Peyer's patch (tissue), 4 donors: Measurements from ENCODE around the gene DCHS2.

Experiments
- POLR2A ChIP-seq, 2 donors: fragments of 450-650 bp; IDR thresholded peaks; one replicate each; pipeline ENCODE4 v1.5.1; 2017; ENCODE audit warnings: antibody characterized with exemption in 2 of 2, mild to moderate bottlenecking in 2 of 2, moderate library complexity in 2 of 2
- TF ChIP-seq, protein P1 (sequence below), 6 experiments: fragments of 450-650 bp in 4 of 6; fragments of 200-600 bp in 2 of 6; sonication (generic) in 1 of 6; IDR thresholded peaks; one replicate each; pipeline ENCODE4 v1.5.1; 2017 to 2019; ENCODE audit warnings: antibody characterized with exemption in 6 of 6, mild to moderate bottlenecking in 3 of 6, moderate library complexity in 1 of 6

DNA sequence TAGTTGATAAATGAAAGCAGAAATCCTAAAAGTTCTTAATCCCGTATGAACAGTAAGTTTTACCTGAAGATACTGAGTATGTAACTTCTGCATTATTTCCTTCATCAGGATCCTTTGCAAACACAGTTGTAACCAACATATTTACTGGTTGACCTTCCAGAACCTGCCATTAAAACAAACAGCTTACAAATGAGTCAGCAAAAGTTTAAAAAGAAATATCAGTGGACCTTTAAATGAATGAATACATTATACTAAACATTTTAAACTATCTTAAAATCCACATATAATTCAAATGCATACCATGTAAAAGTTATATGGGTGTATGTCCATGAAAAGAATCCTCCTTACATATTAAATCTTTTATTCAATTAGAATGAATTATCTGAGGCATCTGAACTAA, 163.6 kb downstream of the DCHS2 start:
- TF ChIP-seq, protein P1, sequence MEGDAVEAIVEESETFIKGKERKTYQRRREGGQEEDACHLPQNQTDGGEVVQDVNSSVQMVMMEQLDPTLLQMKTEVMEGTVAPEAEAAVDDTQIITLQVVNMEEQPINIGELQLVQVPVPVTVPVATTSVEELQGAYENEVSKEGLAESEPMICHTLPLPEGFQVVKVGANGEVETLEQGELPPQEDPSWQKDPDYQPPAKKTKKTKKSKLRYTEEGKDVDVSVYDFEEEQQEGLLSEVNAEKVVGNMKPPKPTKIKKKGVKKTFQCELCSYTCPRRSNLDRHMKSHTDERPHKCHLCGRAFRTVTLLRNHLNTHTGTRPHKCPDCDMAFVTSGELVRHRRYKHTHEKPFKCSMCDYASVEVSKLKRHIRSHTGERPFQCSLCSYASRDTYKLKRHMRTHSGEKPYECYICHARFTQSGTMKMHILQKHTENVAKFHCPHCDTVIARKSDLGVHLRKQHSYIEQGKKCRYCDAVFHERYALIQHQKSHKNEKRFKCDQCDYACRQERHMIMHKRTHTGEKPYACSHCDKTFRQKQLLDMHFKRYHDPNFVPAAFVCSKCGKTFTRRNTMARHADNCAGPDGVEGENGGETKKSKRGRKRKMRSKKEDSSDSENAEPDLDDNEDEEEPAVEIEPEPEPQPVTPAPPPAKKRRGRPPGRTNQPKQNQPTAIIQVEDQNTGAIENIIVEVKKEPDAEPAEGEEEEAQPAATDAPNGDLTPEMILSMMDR (IDR thresholded peaks at IDR 0.05) = no peak
- no peak for TF ChIP-seq POLR2A (IDR thresholded peaks at IDR 0.05)
